K562 (cell line): ENCODE results near the gene PHF12.

Experiments
- JUND ChIP-seq, 2 experiments: IDR thresholded peaks; 2 replicates in 1 of 2; 3 replicates in 1 of 2; pipeline ENCODE4 v1.6.1; 2011; ENCODE audit warnings: borderline replicate concordance in 2 of 2, low read depth in 2 of 2, low read length in 2 of 2, improper control_type of control experiment in 1 of 2, missing biosample characterization in 1 of 2, missing genetic modification characterization in 1 of 2, missing genetic modification reagents in 1 of 2
- NR2C2 ChIP-seq, 2 experiments: fragments of 200-800 bp in 1 of 2; sonication (Bioruptor generic) in 1 of 2; sonication (generic) in 1 of 2; formaldehyde crosslinking in 1 of 2; IDR thresholded peaks; 2 replicates each; pipeline versions ENCODE4 v1.6.1 to v1.8.0; 2016 to 2022; ENCODE audit warnings: mild to moderate bottlenecking in 1 of 2, missing compliant biosample characterization in 1 of 2, missing genetic modification characterization in 1 of 2, missing genetic modification reagents in 1 of 2
- POLR2AphosphoS2 ChIP-seq: IDR thresholded peaks from 2 replicates; pipeline ENCODE4 v1.6.1; 2012; ENCODE audit warnings: low read length, improper control_type of control experiment
- SP1 ChIP-seq: sonication (generic); formaldehyde crosslinking; IDR thresholded peaks from 2 replicates; pipeline ENCODE4 v1.8.1; 2022; ENCODE audit warnings: mild to moderate bottlenecking, missing genetic modification reagents
- TF ChIP-seq, protein P1 (sequence below), 2 experiments: fragments of 450-650 bp; formaldehyde crosslinking in 1 of 2; IDR thresholded peaks; 2 replicates each; pipeline versions ENCODE4 v1.4.0 to v1.6.1; 2014 to 2020; ENCODE audit warnings: mild to moderate bottlenecking in 2 of 2, borderline replicate concordance in 1 of 2, low read depth in 1 of 2

DNA sequence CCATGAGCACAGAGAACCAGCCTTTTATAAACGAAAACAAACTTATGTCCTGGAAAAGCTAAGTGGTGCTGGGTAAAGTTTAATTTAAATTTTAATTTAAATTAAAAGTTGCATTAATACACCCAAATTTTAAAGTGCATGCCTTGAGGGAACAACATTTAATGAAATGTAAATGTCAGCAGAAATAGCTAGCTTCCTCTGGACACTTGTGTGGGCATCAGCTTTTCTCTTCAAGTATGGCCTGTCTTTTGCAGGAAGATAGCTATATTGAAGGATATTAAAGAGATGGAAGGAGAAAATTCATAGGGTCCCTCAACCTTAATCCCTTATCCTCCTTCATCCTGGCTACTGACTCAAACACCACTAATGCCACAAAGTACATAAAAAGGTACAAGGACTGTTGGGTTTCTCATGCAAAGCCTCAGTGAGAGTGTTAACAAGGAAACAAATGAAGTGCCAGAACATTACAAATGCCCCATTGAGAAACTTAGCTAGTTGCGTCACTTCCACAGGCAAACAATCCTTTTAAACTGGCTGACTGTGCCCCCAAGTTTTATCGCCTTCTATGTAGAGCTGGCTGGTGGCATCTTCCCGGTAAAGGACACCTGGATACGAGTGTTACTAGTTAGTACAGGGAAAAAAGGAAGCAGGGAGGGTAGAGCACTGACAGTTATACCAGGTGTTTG is 14.1 kb downstream of the PHF12 start:
- TF ChIP-seq, protein P1, sequence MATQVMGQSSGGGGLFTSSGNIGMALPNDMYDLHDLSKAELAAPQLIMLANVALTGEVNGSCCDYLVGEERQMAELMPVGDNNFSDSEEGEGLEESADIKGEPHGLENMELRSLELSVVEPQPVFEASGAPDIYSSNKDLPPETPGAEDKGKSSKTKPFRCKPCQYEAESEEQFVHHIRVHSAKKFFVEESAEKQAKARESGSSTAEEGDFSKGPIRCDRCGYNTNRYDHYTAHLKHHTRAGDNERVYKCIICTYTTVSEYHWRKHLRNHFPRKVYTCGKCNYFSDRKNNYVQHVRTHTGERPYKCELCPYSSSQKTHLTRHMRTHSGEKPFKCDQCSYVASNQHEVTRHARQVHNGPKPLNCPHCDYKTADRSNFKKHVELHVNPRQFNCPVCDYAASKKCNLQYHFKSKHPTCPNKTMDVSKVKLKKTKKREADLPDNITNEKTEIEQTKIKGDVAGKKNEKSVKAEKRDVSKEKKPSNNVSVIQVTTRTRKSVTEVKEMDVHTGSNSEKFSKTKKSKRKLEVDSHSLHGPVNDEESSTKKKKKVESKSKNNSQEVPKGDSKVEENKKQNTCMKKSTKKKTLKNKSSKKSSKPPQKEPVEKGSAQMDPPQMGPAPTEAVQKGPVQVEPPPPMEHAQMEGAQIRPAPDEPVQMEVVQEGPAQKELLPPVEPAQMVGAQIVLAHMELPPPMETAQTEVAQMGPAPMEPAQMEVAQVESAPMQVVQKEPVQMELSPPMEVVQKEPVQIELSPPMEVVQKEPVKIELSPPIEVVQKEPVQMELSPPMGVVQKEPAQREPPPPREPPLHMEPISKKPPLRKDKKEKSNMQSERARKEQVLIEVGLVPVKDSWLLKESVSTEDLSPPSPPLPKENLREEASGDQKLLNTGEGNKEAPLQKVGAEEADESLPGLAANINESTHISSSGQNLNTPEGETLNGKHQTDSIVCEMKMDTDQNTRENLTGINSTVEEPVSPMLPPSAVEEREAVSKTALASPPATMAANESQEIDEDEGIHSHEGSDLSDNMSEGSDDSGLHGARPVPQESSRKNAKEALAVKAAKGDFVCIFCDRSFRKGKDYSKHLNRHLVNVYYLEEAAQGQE (IDR thresholded peaks at IDR 0.05; ENCODE audit: borderline replicate concordance): no peak
- TF ChIP-seq, protein P1 (CRISPR knock-in tag; IDR thresholded peaks at IDR 0.05; ENCODE audit: low read depth): no peak
- no peak for TF ChIP-seq SP1
- no peak for TF ChIP-seq JUND (IDR thresholded peaks at IDR 0.05; ENCODE audit: borderline replicate concordance, low read depth, low read length)
- TF ChIP-seq JUND (tag; IDR thresholded peaks at IDR 0.05; ENCODE audit: borderline replicate concordance, low read depth, low read length): no peak
- no peak for TF ChIP-seq POLR2AphosphoS2
- no peak for TF ChIP-seq NR2C2 (CRISPR knock-in tag; IDR thresholded peaks at IDR 0.05)
- no peak for TF ChIP-seq NR2C2 (tag; IDR thresholded peaks at IDR 0.05)
